Tibial artery (tissue), 4 donors: ENCODE results near the gene KIAA2012.

Experiments used
- DNase-seq, 2 donors: peaks; one replicate each; pipeline ENCODE4 v3.0.0-alpha.2; 2019
- H3K27ac ChIP-seq, 2 donors: fragments of 200-600 bp; sonication (generic) in 1 of 2; 1 replicate in 1 of 2; 2 replicates in 1 of 2; pipeline ENCODE4 v1.5.1; 2018 to 2019; ENCODE audit warnings: mild to moderate bottlenecking in 1 of 2
- H3K27me3 ChIP-seq, 2 donors: fragments of 200-600 bp; sonication (generic) in 1 of 2; one replicate each; pipeline versions ENCODE4 v1.5.1 to v1.6.0; 2016 to 2019
- H3K36me3 ChIP-seq, 3 donors: fragments of 200-600 bp; sonication (generic) in 2 of 3; one replicate each; pipeline ENCODE4 v1.5.1; 2016 to 2019; ENCODE audit warnings: mild to moderate bottlenecking in 2 of 3
- H3K4me1 ChIP-seq, 4 donors: fragments of 200-600 bp; sonication (generic) in 2 of 4; 1 replicate in 3 of 4; 2 replicates in 1 of 4; pipeline ENCODE4 v1.5.1; 2016 to 2019
- H3K4me3 ChIP-seq, 2 donors: fragments of 200-600 bp; sonication (generic) in 1 of 2; 1 replicate in 1 of 2; 2 replicates in 1 of 2; pipeline ENCODE4 v1.5.1; 2018 to 2019; ENCODE audit warnings: mild to moderate bottlenecking in 2 of 2
- H3K9me3 ChIP-seq, 3 donors: fragments of 200-600 bp; sonication (generic) in 1 of 3; one replicate each; pipeline ENCODE4 v1.5.1; 2016 to 2019
- intact Hi-C: fragments of 100-400 bp; cut with DNase I; formaldehyde crosslinking; loops from one replicate; pipeline ENCODE4 v1.15.0; 2023; ENCODE audit warnings: low total_unique reads
- TF ChIP-seq, protein P1 (sequence below), 2 experiments: fragments of 200-600 bp in 1 of 2; fragments of 450-650 bp in 1 of 2; IDR thresholded peaks; one replicate each; pipeline ENCODE4 v1.5.1; 2017 to 2019; ENCODE audit warnings: antibody characterized with exemption in 2 of 2, mild to moderate bottlenecking in 1 of 2, moderate library complexity in 1 of 2

The KIAA2012 gene

DNA sequence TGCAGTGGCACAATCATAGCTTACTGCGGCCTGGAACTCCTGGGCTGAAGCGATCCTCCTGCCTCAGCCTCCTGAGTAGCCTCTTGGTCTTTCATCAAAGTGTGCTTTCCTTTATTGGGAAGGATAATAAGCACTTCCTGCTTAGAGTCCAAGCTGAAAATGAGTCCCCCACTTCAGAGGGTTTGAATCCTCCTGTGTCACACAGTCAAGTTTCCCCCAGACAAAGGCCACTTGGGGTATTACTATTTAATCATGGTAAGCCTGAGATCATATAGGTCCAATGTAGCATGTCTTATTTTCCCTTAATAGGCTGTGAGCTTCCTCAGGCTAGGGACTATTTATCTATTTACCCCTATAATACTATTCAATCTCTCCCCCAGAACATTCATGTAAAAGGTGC, 11.4 kb upstream of the KIAA2012 start:
- no peaks in the 10 kb centered on the region for H3K9me3 ChIP-seq
- no peak for DNase-seq

DNA sequence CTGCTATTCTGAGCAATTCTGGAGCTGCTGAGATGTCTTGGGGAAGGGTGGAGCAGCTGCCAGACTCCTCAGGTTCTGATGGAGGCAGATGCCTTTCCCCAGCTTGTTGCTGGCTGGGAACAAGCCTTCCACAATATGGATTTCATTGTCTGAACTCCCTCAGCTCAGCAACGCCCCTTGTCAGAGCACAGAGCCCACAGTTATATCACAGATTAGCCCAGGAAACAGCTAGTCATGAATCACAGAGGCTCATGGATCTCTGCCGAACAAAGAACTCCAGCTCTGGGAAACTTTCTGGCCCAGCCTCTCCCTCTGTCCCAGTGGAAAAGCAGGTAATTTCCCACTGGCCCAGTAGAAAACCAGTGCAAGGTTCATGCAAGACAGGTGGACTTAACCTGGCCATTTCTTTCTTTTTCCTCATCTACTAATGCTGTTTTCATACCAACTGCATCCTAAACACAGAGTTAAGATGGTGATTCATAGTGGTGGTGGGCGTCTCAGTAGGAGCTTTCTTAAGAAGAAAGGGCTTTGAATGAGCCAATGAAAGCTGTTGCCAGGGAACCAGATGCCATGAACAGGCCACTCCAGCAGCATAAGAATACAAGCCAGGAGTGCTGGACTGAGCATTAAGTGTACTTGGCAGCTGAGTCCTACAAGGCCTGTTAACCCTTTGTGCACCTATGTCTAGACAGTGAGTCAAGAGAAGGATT, 8.7 kb upstream of the KIAA2012 start:
- Histone ChIP-seq H3K4me1 (peaks cover 0 to 14% (median 4%) of the 10 kb centered on the region in 4 donors), H3K27me3 (no peaks in the 10 kb centered on the region), H3K36me3 (no peaks in the 10 kb centered on the region), H3K9me3 (no peaks in the 10 kb centered on the region), H3K27ac (peak overlapping the region; percentile 17 to 28), H3K4me3 (no peak overlapping the region)
- TF ChIP-seq, protein P1, sequence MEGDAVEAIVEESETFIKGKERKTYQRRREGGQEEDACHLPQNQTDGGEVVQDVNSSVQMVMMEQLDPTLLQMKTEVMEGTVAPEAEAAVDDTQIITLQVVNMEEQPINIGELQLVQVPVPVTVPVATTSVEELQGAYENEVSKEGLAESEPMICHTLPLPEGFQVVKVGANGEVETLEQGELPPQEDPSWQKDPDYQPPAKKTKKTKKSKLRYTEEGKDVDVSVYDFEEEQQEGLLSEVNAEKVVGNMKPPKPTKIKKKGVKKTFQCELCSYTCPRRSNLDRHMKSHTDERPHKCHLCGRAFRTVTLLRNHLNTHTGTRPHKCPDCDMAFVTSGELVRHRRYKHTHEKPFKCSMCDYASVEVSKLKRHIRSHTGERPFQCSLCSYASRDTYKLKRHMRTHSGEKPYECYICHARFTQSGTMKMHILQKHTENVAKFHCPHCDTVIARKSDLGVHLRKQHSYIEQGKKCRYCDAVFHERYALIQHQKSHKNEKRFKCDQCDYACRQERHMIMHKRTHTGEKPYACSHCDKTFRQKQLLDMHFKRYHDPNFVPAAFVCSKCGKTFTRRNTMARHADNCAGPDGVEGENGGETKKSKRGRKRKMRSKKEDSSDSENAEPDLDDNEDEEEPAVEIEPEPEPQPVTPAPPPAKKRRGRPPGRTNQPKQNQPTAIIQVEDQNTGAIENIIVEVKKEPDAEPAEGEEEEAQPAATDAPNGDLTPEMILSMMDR (IDR thresholded peaks at IDR 0.05), result no peak
- no peak for DNase-seq
- intact Hi-C loops, result no loop called here

More for the DNA sequence above, 11.4 kb upstream of the KIAA2012 start:
- H3K27ac ChIP-seq, result no peak overlapping the region
- TF ChIP-seq, protein P1 (IDR thresholded peaks at IDR 0.05), result no peak
- no peaks in the 10 kb centered on the region for H3K27me3 ChIP-seq
- intact Hi-C loops, result no loop called here
- H3K4me3 ChIP-seq, result no peak overlapping the region
- H3K36me3 ChIP-seq, result no peaks in the 10 kb centered on the region
- H3K4me1 ChIP-seq, result peaks cover 0 to 14% (median 4%) of the 10 kb centered on the region in 4 donors

DNA sequence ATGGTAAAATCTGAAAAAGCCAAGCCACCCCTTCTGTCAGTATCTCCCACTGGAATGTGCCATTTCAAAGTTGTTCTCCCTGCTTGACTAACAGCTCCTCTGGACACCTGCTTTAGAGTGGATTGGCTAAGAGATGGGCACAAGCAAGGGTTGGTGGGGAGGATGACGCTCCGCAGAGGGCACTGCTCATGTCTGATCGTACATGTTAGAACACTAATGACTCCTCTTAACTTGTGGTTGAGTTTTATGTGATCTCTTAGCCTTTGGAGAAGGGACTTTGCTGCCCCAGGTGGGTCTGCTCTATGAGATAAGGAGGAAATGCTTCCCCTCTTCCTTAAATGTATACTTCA, 8.2 kb upstream of the KIAA2012 start:
- intact Hi-C loops, result no loop called here

DNA sequence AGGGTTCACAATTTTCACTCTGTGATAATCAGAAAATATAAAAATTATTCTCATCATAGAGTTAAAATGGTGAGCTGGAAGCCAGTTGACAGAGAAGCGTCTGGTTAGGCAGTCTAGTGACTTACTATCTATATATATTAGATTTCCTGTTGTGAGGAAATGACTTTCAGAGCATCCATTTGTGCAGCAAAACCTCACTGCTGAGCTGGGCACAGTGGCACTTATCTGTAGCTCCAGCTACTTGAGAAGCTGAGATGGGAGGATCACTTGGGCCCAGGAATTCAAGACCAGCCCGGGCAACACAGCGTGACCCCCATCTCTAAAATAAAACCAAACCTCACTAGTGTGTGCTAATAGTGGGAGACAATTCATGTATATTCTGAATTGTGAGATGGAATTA, 7.2 kb upstream of the KIAA2012 start:
- TF ChIP-seq, protein P1 (IDR thresholded peaks at IDR 0.05), result no peak
- intact Hi-C loops, result no loop called here
- no peaks in the 10 kb centered on the region for H3K9me3 ChIP-seq
- DNase-seq, result no peak
- no peak overlapping the region for H3K27ac ChIP-seq
- H3K4me1 ChIP-seq, result peaks cover 0 to 14% (median 4%) of the 10 kb centered on the region in 4 donors
- no peaks in the 10 kb centered on the region for H3K36me3 ChIP-seq
- no peaks in the 10 kb centered on the region for H3K27me3 ChIP-seq
- no peak overlapping the region for H3K4me3 ChIP-seq

More for the DNA sequence above, 8.2 kb upstream of the KIAA2012 start:
- peaks cover 0 to 14% (median 4%) of the 10 kb centered on the region in 4 donors for H3K4me1 ChIP-seq
- H3K27me3 ChIP-seq, result no peaks in the 10 kb centered on the region
- H3K36me3 ChIP-seq, result no peaks in the 10 kb centered on the region
- no peak overlapping the region for H3K4me3 ChIP-seq
- H3K27ac ChIP-seq, result no peak overlapping the region
- no peak for DNase-seq
- H3K9me3 ChIP-seq, result no peaks in the 10 kb centered on the region
- TF ChIP-seq, protein P1 (IDR thresholded peaks at IDR 0.05), result no peak

DNA sequence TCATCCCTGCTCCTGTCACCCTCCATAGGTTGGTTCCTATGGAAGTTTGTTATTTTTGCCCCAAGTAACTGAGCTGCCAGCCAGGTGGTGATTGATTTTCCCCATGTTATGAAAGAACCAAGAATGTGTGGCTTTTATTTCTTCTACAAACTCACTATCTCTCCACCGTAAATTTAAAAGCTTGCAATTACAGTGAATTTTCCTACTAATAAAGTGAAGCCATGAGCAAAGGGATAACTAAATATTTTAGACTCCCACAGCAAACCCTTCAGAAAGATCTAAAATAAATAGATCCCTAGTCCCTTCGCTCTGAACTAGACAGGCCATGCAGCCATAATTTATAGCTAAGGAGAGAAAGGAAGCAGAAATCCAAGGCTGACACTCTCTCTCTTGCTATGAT, 6.2 kb upstream of the KIAA2012 start:
- H3K27me3 ChIP-seq, result no peaks in the 10 kb centered on the region
- no peak for DNase-seq
- H3K36me3 ChIP-seq, result no peaks in the 10 kb centered on the region
- no peaks in the 10 kb centered on the region for H3K9me3 ChIP-seq
- TF ChIP-seq, protein P1 (IDR thresholded peaks at IDR 0.05), result no peak
- H3K4me3 ChIP-seq, result no peak overlapping the region
- intact Hi-C loops, result no loop called here
- H3K27ac ChIP-seq, result no peak overlapping the region
- peaks cover 0 to 14% (median 4%) of the 10 kb centered on the region in 4 donors for H3K4me1 ChIP-seq
